Astrocyte of the cerebellum (primary cell): Measurements from ENCODE around the gene HMGB4.

Source experiments
- DNase-seq: peaks from one replicate; pipeline ENCODE4 v3.0.0-alpha.2; 2011; ENCODE audit warnings: low read depth
- H3K4me3 ChIP-seq: 2 replicates; pipeline ENCODE4 v1.5.1; 2011; ENCODE audit warnings: mild to moderate bottlenecking, low read depth, low read length, moderate library complexity
- in situ Hi-C: cut with HindIII; loops from 2 replicates; pipeline ENCODE4 v1.10.0; 2017; ENCODE audit warnings: low sequenced_read_pairs
- TF ChIP-seq, protein P1 (sequence below): IDR thresholded peaks from 2 replicates; pipeline ENCODE4 v1.5.1; 2012; ENCODE audit warnings: low read length, low read depth, moderate library complexity, mild to moderate bottlenecking; ENCODE audit errors: missing control alignments

Gene HMGB4

DNA sequence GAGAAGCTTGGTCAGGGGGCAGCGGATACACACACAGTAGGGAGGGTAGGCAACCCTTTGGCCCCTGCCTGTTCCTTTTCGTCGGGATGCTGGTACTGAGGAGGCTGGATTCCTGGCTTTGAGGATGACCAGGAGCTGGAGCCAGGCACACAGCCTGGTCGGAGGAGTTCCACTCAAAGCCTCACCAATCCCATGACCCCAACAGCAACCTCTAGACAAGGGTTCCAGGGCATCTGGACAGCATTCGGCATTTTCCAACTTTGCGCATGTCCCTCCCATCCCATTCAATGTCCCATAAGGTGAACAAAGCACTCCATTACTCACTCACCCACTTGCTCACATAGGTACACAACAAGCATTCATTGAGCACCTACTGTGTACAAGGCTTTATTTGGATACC is 42.6 kb upstream of the HMGB4 start:
- no peak overlapping the region for H3K4me3 ChIP-seq
- in situ Hi-C loops = no loop called here
- no peak for DNase-seq
- TF ChIP-seq, protein P1, sequence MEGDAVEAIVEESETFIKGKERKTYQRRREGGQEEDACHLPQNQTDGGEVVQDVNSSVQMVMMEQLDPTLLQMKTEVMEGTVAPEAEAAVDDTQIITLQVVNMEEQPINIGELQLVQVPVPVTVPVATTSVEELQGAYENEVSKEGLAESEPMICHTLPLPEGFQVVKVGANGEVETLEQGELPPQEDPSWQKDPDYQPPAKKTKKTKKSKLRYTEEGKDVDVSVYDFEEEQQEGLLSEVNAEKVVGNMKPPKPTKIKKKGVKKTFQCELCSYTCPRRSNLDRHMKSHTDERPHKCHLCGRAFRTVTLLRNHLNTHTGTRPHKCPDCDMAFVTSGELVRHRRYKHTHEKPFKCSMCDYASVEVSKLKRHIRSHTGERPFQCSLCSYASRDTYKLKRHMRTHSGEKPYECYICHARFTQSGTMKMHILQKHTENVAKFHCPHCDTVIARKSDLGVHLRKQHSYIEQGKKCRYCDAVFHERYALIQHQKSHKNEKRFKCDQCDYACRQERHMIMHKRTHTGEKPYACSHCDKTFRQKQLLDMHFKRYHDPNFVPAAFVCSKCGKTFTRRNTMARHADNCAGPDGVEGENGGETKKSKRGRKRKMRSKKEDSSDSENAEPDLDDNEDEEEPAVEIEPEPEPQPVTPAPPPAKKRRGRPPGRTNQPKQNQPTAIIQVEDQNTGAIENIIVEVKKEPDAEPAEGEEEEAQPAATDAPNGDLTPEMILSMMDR = no peak

DNA sequence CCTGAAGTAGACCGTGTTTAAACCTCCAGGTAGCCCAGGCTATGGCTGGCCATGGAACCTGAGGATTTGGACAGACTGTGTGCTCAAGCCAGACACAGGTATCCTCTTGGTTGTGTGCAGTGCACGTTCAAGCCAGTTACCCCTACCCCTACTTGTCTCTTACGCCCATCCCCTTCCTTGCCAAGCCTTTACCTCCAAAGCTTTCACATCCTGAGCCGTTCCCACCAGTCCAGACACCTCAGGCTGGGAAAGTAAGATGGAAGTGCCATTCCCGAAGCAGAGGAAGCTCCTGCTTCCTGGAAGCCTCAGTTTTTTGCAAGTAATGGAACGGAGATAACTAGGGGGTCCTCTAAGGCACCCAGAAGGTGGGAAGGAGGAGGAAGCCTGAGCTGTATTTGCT is 41.5 kb upstream of the HMGB4 start:
- no peak for DNase-seq
- H3K4me3 ChIP-seq = no peak overlapping the region
- in situ Hi-C loops = no loop called here
- TF ChIP-seq, protein P1 = no peak

DNA sequence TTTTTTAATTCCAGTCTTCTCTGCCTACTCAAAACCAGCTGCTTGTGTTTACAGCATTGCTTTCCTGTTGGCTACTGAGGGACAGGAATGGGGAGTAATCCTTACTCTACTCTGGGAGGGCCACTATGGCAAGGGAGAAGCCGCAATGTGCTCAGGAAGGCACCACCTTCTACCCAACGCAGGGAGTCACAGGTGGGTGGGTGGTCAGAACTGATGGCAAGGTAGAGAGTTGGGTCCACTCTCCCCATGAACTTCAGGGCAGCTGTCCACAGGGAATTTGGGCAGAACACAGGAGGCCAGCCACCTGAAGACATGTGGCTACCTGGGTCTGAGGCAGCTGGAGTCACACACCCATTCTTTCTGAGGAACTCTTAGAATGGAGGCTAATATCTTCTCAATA is 40.5 kb upstream of the HMGB4 start:
- in situ Hi-C loops = no loop called here
- DNase-seq = no peak
- no peak overlapping the region for H3K4me3 ChIP-seq
- TF ChIP-seq, protein P1 = no peak

DNA sequence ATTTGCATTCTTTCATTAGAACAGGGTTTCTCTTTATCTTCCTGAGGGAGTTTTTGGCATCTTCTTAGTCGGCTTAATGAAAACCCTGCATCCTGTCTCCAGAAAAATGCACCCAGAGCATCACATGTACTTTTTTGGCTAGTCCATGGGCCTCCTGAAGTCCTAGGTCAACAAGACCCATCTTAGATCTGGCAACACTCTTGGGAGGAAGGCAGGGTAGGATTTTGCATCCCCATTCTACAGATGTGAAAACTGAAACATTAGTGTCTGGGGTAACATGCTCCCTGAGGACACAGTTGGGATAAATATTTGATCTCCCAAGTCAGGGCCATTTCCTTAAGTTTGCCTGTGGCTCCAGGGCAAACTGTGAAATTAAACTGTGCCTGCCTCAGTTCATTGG is 40.0 kb upstream of the HMGB4 start:
- TF ChIP-seq, protein P1 = no peak
- no peak overlapping the region for H3K4me3 ChIP-seq
- no peak for DNase-seq
- in situ Hi-C loops = no loop called here

DNA sequence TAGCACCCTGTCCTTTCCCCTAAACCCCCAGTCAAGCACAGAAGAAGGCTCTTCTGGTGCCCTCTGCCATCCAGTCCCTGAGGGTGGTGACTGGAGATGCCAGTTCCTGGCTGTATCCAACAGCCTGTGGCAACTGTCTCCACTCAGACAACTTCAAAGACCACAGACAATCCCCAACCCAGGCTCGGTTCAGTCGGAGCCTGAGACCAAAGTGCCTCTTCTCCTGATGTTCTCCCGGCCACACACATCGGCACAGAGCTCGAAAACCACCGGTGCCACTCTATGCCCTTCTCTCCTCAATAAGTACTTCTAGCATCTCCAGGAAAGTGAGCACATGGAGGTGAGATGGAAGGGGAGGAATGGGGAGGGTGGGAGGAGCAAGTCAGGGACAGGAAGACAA is 39.6 kb upstream of the HMGB4 start:
- TF ChIP-seq, protein P1 = no peak

DNA sequence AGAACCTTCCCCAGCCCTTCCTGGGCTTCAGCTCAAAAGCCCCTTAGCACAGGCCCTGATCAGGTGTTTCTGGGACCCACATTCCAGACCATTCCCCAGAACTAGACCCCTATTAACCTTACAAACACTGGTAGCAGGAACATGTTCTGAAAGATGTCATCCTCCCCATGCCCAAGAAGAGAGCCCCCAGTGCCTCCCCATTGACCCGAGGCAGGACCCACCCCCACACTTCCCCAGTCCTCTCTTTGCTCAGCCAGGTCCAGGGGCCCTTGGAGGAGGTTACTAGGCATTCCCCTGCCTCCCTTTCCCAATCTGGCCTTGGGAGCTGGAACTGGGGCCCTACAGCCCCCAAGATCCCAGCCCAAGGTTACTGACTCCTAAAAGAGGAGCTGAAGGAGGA is 38.9 kb upstream of the HMGB4 start:
- TF ChIP-seq, protein P1 = no peak
- DNase-seq = no peak
- no peak overlapping the region for H3K4me3 ChIP-seq
- in situ Hi-C loops = no loop called here

More for the DNA sequence above, 39.6 kb upstream of the HMGB4 start:
- no peak overlapping the region for H3K4me3 ChIP-seq
- in situ Hi-C loops = no loop called here
- DNase-seq = no peak

DNA sequence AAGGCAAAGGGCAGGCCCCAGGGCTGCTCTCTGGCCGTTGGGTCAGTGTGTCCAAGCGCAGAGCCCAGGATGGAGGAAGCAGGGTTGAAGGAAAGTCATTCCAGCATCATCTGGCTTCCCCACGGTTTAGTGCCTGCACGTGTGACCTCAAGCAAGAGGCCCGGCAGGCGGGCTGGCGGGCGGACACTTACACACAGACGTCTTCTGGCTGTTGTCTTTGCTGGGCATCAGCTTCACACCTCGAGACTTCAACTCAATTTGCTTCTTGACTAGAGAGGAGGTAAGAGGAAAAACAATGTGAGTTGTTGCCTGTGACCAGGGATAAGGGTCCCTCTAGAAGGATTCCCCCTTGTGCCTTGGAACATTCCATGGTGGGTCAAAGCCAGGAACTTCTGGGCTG is 38.4 kb upstream of the HMGB4 start:
- DNase-seq = no peak
- in situ Hi-C loops = no loop called here
- H3K4me3 ChIP-seq = no peak overlapping the region
- TF ChIP-seq, protein P1 = no peak
